ENCODE measurements around the gene HECTD2.
"Not testable (repeated sequence)": the region's sequence is repeated elsewhere in the genome, so short reads cannot be mapped to it uniquely, and the experiment has no call there.

HECTD2 gene

GRCh38 chr10:91409869-91410637 is at the start of gene HECTD2:
HECTD2 (plus strand) TSS chr10:91410344; CDS start chr10:91410439, 95 bp downstream.
- no peak for DNase-seq (ENCODE audit: low read depth, low spot score)

- DNase-seq (ENCODE audit: low read depth, low spot score), result no peak
These were observed 49.7 kb upstream of the HECTD2 start for GRCh38 chr10:91360461-91360860.

GRCh38 chr10:91365519-91365918 is 44.6 kb upstream of the HECTD2 start:
- DNase-seq (ENCODE audit: low read depth, low spot score), result not testable (repeated sequence)

GRCh38 chr10:91366704-91367103 is 43.4 kb upstream of the HECTD2 start:
- DNase-seq (ENCODE audit: low read depth, low spot score), result no peak

- DNase-seq (ENCODE audit: low read depth, low spot score), result no peak
These were observed 43.0 kb upstream of the HECTD2 start for GRCh38 chr10:91367127-91367531.

GRCh38 chr10:91367558-91367957 is 42.6 kb upstream of the HECTD2 start:
- no peak for DNase-seq (ENCODE audit: low read depth, low spot score)

- DNase-seq (ENCODE audit: low read depth, low spot score), result not testable (repeated sequence)
These were observed 40.1 kb upstream of the HECTD2 start for GRCh38 chr10:91369978-91370589.

- DNase-seq (ENCODE audit: low read depth, low spot score), result no peak
These were observed 36.1 kb upstream of the HECTD2 start for GRCh38 chr10:91374052-91374451.

- DNase-seq (ENCODE audit: low read depth, low spot score), result no peak
These were observed 32.1 kb upstream of the HECTD2 start for GRCh38 chr10:91378061-91378460.

- no peak for DNase-seq (ENCODE audit: low read depth, low spot score)
These were observed 29.3 kb upstream of the HECTD2 start for GRCh38 chr10:91380873-91381256.

GRCh38 chr10:91381257-91381891 is 28.8 kb upstream of the HECTD2 start:
- DNase-seq (ENCODE audit: low read depth, low spot score), result no peak

- DNase-seq (ENCODE audit: low read depth, low spot score), result no peak
These were observed 24.6 kb upstream of the HECTD2 start for GRCh38 chr10:91385306-91386085.

GRCh38 chr10:91389636-91390512 is 20.3 kb upstream of the HECTD2 start:
- no peak for DNase-seq (ENCODE audit: low read depth, low spot score)

GRCh38 chr10:91390513-91390825 is 19.7 kb upstream of the HECTD2 start:
- DNase-seq (ENCODE audit: low read depth, low spot score), result not testable (repeated sequence)

- no peak for DNase-seq (ENCODE audit: low read depth, low spot score)
These were observed 18.2 kb upstream of the HECTD2 start for GRCh38 chr10:91391920-91392319.

GRCh38 chr10:91406322-91406721 is 3.8 kb upstream of the HECTD2 start:
- no peak for DNase-seq (ENCODE audit: low read depth, low spot score)

GRCh38 chr10:91409069-91409868 is 875 bp upstream of the HECTD2 start:
- DNase-seq (ENCODE audit: low read depth, low spot score), result no peak

GRCh38 chr10:91410638-91411371 is 661 bp downstream of the HECTD2 start:
- DNase-seq (ENCODE audit: low read depth, low spot score), result no peak

GRCh38 chr10:91411621-91412020 is 1.5 kb downstream of the HECTD2 start:
- DNase-seq (ENCODE audit: low read depth, low spot score), result no peak
